Activated CD8-positive, alpha-beta memory T cell treated with anti-CD3 and anti-CD28 coated beads, Interleukin-2, amount 50 U/mL, for 24 hours (primary cell): ENCODE results near the gene CXCR5.

Experiments used
- DNase-seq: peaks from one replicate; pipeline ENCODE4 v3.0.0-alpha.2; 2020; ENCODE audit errors: extremely low read depth

CXCR5 gene

DNA sequence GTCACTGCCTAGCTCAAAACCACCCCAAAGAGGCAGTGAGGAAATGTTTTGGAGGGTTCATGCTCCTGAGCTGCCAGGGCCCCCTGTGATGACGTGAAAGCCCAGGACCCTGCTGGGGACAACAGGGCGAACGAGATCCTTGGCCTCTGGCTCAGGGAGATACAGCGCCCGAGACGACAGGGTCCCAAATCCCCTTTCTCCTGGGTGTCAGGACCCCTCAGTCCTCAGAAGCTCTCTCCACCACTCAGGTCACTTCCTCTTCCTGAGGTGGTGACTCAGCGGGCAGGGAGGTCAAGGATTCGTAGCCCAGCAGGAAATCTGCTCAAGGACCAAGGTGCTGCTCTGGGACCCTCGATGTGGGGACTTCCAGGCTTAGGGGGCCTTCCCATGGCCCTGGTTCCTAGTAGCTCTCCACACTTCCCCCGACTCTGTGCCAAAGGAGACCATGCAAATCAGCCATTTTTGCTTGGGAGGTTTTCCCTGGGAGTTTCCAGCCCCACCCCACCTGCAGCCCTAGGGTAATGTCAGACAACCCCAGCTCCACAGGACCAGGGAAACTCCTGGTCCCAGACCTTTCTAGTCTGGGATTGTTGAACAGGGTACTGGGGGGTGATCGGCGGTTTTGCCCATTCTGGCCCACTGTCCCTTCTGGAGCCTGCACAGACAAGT is 29.2 kb downstream of the CXCR5 start:
- DNase-seq, result no peak

GRCh38 chr11:118913411-118914125 is 29.9 kb downstream of the CXCR5 start:
- no peak for DNase-seq

GRCh38 chr11:118914178-118914918 is 30.7 kb downstream of the CXCR5 start:
- no peak for DNase-seq

DNA sequence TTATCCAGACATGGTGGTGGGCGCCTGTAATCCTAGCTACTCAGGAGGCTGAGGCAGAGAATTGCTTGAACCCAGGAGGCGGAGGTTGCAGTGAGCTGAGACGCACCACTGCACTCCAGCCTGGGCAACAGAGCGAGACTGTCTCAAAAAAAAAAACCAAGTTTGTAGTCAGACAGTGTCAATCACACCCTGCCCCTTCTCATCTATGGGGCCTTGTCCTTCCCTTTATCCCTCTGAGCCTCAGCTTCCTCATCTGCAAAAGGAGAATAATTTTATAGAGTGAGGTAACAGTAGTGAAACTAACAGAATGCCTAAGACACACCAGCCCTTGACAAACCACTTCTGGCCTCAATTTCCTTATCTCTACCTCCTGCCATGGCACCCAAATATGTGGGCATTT is 31.3 kb downstream of the CXCR5 start:
- DNase-seq, result no peak

- DNase-seq, result no peak
Observed at GRCh38 chr11:118915396-118915795, 31.7 kb downstream of the CXCR5 start.

- no peak for DNase-seq
Observed at GRCh38 chr11:118915941-118916841, 32.5 kb downstream of the CXCR5 start.

- no peak for DNase-seq
Observed at GRCh38 chr11:118916842-118917388, 33.2 kb downstream of the CXCR5 start.

- DNase-seq, result no peak
Observed at GRCh38 chr11:118917481-118918127, 33.9 kb downstream of the CXCR5 start.

DNA sequence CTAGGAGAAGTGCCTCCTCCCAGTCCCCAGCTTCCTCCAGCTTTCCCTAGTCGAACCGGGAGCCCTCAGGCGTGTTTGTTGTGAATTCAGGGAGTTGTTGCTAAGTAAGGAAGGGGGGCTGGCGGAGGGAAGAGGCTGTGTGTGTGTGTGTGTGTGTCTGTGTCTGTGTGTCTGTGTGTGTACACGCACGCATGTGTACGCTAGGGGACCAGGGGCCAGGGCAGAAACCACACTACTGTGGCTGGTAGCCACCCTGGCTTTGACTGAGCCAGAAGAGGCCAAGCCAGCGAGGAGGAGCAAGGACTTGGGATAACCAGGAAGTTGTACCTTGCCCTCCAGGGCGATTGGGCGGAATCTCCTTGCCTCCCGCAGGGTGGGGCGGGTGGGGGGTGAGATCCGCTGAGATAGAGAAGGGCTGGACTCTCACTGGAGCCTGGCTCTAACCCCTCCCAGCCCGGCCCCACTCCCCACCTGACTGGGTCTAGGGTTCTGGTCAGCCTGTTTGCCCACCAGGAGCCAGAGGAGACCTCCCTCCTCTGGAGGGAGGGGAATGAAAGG is 34.5 kb downstream of the CXCR5 start:
- DNase-seq, result no peak

GRCh38 chr11:118918686-118919280 is 35.1 kb downstream of the CXCR5 start:
- DNase-seq, result no peak

DNA sequence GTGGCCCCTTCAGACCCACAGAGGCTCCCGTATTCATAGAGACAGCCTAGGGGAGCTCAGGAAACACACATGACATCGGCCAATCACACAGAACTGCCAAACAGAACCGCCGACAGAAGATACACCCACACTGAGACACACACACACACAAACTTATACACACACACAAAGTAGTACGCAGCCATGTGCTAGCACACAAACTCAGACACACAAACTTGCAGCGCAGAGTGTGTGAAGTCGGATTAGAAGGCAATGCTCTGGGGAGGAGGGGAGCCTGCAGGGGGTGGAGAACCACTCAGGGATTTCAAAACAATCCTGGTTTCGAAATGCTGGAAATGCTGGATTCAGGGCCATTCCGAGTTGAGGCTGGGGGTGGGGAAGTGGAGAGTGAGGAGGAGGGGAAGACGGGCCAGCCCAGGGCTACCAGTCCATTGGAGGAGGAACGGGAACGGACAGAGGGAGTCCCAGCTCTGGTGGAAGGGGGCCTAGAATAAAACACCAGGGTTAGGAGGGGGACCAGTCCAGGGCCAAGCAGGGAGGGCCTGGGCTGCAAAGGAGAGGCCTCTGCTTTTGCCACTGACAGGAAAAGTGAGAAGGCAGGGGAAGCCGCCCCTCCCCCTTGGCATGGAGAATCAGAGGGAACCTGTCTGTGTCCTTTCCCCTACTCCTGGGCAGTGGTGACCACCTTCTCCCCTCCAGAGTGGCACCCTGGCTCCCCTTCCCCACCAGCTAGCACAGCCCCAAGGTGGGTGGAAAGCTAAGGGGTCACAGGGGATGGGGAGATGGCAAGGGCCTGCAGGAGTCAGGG is 37.6 kb downstream of the CXCR5 start:
- DNase-seq, result no peak

DNA sequence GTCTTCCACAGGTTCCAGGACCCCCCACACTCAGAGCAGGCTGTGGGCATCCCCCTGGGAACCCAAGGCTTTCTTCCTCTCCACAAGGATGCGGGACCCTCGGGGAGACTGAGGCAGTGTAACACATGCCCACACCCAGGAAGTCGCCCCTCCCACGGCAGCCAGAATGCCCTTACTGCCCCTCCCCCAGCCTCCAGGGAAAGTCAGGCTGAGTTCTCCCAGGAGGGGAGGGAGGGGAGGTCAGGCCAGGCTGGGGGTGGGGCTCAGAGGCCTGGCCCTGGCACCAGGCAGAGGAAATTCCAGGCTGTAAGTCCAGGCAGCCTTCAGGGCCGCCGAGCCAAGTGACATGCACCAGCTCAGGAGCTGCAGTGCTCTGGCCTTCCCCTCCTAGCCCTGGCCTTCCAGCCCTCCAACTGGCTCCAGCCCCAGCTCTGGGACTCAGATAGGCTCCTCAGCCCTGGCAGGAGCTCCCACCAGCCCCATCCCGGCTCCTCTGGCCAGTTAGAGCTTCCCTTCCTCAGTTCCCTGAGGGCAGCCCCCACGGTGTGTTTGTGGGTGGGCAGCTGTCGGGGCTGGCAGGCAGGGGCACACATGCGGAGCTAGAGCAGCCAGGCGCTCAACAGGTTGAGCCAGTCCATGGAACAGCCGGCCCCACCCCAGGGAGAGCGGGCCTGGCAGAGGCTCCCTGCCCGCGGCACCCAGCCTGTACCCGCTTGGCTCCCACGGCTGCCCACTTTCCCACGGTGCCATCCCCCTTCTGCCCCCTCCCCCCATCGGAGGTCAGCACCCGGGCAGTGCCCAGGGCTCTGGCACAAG is 38.4 kb downstream of the CXCR5 start:
- DNase-seq, result no peak

DNA sequence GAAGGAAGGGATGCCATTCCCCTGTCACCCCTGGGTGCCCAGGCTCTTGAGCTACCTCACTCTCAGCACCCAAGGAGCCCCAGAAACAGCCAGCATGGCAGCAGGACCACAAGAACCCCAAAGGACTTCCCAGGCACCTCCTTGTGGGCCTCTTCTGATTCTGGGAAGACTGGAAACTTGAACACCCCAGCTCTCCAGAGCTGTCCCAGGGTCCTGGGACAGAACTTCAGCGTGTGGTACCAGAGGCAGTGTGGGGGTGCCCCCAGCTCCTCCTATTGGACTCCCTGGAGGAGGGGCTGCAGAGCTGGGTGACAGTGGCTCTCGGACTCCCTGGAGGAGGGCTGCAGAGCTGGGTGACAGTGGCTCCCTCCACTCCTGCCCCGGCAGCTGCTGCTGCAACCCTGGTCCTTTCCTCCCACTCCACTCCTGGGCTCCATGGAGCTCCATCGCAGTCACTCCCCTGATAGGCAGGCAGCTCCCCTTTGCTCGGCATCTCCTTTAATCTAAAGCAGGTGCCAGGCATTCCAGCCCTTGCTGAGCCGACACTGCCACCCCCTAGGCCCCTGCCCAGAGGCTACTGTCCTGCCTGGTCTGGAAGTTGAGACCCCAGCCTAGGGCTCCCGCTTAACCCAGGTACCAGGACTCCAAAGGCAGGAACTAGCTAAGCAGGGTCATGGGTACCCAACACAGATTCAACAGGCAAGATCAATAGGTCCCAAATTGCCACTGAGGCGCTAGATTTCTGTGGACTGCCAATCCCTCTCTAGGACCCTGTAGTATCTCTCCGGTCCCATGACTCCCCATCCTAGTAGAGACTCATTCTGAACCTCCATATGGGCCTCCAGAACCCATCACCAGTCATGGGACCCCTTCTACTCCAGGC is 39.3 kb downstream of the CXCR5 start:
- no peak for DNase-seq

GRCh38 chr11:118923721-118924587 is 40.3 kb downstream of the CXCR5 start:
- DNase-seq, result no peak

DNA sequence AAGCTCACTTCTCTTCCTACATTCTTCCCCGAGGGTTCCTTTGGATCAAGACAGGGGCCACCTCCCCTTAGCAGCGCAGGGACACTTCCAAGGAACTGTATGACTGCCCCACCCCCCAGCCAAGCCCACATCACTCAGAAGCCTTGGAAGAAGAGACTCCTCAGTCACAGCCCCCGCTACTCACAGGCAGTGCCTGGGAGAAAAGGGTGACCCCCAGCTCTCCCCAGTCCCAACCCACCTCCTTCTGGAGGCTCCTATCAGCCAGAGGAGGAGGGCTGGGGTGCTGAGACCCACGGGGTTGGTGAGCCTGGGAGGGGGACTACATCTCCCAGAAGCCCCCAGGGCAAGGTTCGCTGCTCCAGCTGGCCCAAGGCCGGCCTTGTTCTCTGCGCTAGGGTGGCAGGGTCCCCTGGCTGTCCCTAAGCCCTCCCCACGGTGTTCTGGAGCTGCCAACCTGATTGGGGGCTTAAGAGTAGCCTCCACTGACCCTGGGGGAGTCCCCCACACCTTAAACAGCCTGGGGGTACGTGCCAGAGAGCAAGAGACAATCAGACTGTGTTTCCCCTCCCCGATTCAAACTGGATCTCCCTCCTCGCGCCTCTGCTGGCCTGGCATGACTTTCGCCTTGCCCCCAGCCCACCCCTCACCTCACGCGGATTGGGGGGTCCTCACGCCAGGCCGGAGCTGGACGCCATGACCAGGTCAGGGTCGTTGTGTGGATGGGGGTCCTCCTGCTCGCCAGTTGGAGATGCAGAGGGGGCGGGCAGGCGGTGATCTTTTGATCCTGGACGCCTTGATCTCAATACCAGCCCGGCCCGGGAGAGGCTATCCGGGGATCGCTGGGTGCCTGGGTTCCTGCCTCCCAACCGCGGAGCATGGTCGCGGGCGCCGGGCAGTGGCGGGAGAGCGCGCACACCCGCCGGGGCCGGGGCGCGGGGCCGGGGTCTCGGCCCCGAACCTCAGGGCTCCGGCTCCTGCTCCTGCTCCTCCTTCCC is 41.2 kb downstream of the CXCR5 start:
- no peak for DNase-seq
